Spinal cord (tissue), 10 donors: ENCODE data around the gene FAM204A. TPM values are rescaled to one million over a fixed set of nuclear protein-coding genes. Genes with fewer than 3 reads are reported as not detected.

ENCODE experiments used
- DNase-seq, 6 donors: peaks; one replicate each; pipeline versions ENCODE4 v3.0.0 to v3.0.0-alpha.2; 2013 to 2015; ENCODE audit warnings: low spot score in 6 of 6, low read depth in 4 of 6
- H3K27ac ChIP-seq: one replicate; pipeline ENCODE4 v1.5.1; 2013; ENCODE audit warnings: low read depth, low read length, control low read depth
- H3K27me3 ChIP-seq: one replicate; pipeline ENCODE4 v1.6.1; 2013; ENCODE audit warnings: low read length; ENCODE audit not compliant: control insufficient read depth, insufficient read depth
- H3K36me3 ChIP-seq: one replicate; pipeline ENCODE4 v1.6.1; 2013; ENCODE audit warnings: low read length; ENCODE audit not compliant: control insufficient read depth, insufficient read depth
- H3K4me1 ChIP-seq: one replicate; pipeline ENCODE4 v1.6.1; 2013; ENCODE audit warnings: low read length; ENCODE audit not compliant: control insufficient read depth, insufficient read depth
- H3K4me3 ChIP-seq: one replicate; pipeline ENCODE4 v1.5.1; 2013; ENCODE audit warnings: low read depth, low read length, control low read depth
- H3K9me3 ChIP-seq: one replicate; pipeline ENCODE4 v1.6.1; 2013; ENCODE audit warnings: low read length; ENCODE audit not compliant: control insufficient read depth, insufficient read depth
- WGBS: methylation state at CpG from one replicate; pipeline ENCODE4 v1.1.5; 2013; ENCODE audit warnings: missing lambda C conversion rate; ENCODE audit not compliant: insufficient coverage; 5-methylcytosine and 5-hydroxymethylcytosine counted together
- polyA plus RNA-seq, 2 donors: library from polyadenylated mRNA; unstranded; fragments of 120-200 nt; gene quantifications; one replicate each; pipeline ENCODE4 v1.2.1, GENCODE V29; 2013; ENCODE audit not compliant: insufficient read length in 2 of 2
- total RNA-seq, 2 donors: library from RNA; depleted of rRNA in 1 of 2; stranded (reverse); fragments of 120-200 nt in 1 of 2; fragments of >200 nt in 1 of 2; gene quantifications; one replicate each; pipeline versions ENCODE4 v1.2.3 to v1.2.4, GENCODE V29; 2013 to 2014
- donor health status: healthy.

Gene FAM204A
- total and polyA plus RNA-seq, 4 donors = 56.9 to 85.2 (median 63.4) TPM

- H3K27me3 ChIP-seq = peaks cover 14% of the 10 kb centered on the region
- H3K36me3 ChIP-seq = no peaks in the 10 kb centered on the region
- no peaks in the 10 kb centered on the region for H3K9me3 ChIP-seq
- WGBS = no CpG with 5 or more reads among the region's 1 CpG
- no peak overlapping the region for H3K27ac ChIP-seq
- no peak overlapping the region for H3K4me3 ChIP-seq
- H3K4me1 ChIP-seq = peaks cover 6% of the 10 kb centered on the region
- no peak for DNase-seq
Measured at GRCh38 chr10:118273662-118274061, 68.5 kb downstream of the FAM204A start.

GRCh38 chr10:118272767-118273166, 69.4 kb downstream of the FAM204A start:
- Histone ChIP-seq H3K4me1 (peaks cover 6% of the 10 kb centered on the region), H3K4me3 (no peak overlapping the region), H3K27me3 (peaks cover 14% of the 10 kb centered on the region), H3K36me3 (no peaks in the 10 kb centered on the region), H3K27ac (peak overlapping the region; percentile 44), H3K9me3 (no peaks in the 10 kb centered on the region)
- WGBS = 93% methylated on average over 2 of the region's 4 CpGs
- peak in 1 of 6 donors; percentile 5 for DNase-seq

- Histone ChIP-seq H3K27me3 (peaks cover 14% of the 10 kb centered on the region), H3K9me3 (no peaks in the 10 kb centered on the region), H3K4me3 (peak overlapping the region; percentile 22), H3K36me3 (no peaks in the 10 kb centered on the region), H3K4me1 (peaks cover 6% of the 10 kb centered on the region), H3K27ac (peak overlapping the region; percentile 44)
- DNase-seq = peak in 3 of 6 donors; percentile 12 to 52 (median 22)
- 3% methylated on average over 14 of the region's 16 CpGs for WGBS
Measured at GRCh38 chr10:118272149-118272721, 69.9 kb downstream of the FAM204A start.

GRCh38 chr10:118271671-118272070, 70.5 kb downstream of the FAM204A start:
- Histone ChIP-seq H3K9me3 (no peaks in the 10 kb centered on the region), H3K36me3 (no peaks in the 10 kb centered on the region), H3K27me3 (peaks cover 14% of the 10 kb centered on the region), H3K4me1 (peaks cover 6% of the 10 kb centered on the region), H3K4me3 (peak overlapping the region; percentile 22), H3K27ac (peak overlapping the region; percentile 44)
- 0% methylated on average over 2 of the region's 5 CpGs for WGBS
- no peak for DNase-seq

- Histone ChIP-seq H3K9me3 (no peaks in the 10 kb centered on the region), H3K4me1 (no peaks in the 10 kb centered on the region), H3K27ac (no peak overlapping the region), H3K4me3 (no peak overlapping the region), H3K36me3 (no peaks in the 10 kb centered on the region), H3K27me3 (peaks cover 11% of the 10 kb centered on the region)
- WGBS = 81% methylated on average over 3 of the region's 4 CpGs
- DNase-seq = no peak
Measured at GRCh38 chr10:118266098-118266748, 75.9 kb downstream of the FAM204A start.

DNA sequence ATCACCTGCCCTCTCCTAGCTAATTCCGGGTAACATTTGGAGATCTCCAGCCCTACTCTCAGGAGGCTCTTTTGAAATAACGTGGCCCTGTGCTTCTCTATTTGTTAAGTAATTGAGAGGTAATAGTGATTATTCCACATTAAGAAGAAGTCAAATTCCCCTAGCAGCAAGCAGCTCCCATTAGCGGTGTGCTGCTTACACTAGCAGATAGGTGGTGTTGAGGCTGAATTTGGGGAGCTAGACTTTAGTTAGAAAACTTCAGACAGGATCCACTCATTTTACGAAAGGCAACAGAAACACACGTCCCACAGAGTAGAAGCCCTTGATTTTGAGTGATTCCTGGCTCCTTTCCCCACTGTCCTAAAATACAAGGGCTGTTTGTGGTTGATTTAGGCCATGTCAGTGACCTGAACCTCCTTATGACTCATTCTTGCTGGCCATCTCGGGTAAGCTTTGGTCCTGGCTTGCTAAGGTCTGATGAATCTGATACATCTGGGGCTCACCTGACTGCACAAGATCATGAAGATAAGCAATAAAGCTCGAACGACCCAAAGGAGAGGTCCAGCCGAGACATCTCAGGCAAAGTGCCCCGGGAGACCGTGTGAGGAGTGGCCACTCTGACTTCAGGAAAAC, 77.2 kb downstream of the FAM204A start:
- Histone ChIP-seq H3K9me3 (no peaks in the 10 kb centered on the region), H3K27ac (no peak overlapping the region), H3K4me3 (no peak overlapping the region), H3K27me3 (peaks cover 8% of the 10 kb centered on the region), H3K4me1 (no peaks in the 10 kb centered on the region), H3K36me3 (no peaks in the 10 kb centered on the region)
- no peak for DNase-seq
- 70% methylated on average over 5 of the region's 11 CpGs for WGBS

GRCh38 chr10:118264252-118264651, 77.9 kb downstream of the FAM204A start:
- no peak for DNase-seq
- Histone ChIP-seq H3K27ac (no peak overlapping the region), H3K4me3 (no peak overlapping the region), H3K27me3 (peaks cover 6% of the 10 kb centered on the region), H3K36me3 (no peaks in the 10 kb centered on the region), H3K4me1 (no peaks in the 10 kb centered on the region), H3K9me3 (no peaks in the 10 kb centered on the region)

GRCh38 chr10:118262538-118262937, 79.6 kb downstream of the FAM204A start:
- 89% methylated on average over 3 of the region's 3 CpGs for WGBS
- Histone ChIP-seq H3K4me3 (no peak overlapping the region), H3K27me3 (peaks cover 9% of the 10 kb centered on the region), H3K9me3 (no peaks in the 10 kb centered on the region), H3K4me1 (no peaks in the 10 kb centered on the region), H3K36me3 (no peaks in the 10 kb centered on the region), H3K27ac (no peak overlapping the region)
- no peak for DNase-seq

DNA sequence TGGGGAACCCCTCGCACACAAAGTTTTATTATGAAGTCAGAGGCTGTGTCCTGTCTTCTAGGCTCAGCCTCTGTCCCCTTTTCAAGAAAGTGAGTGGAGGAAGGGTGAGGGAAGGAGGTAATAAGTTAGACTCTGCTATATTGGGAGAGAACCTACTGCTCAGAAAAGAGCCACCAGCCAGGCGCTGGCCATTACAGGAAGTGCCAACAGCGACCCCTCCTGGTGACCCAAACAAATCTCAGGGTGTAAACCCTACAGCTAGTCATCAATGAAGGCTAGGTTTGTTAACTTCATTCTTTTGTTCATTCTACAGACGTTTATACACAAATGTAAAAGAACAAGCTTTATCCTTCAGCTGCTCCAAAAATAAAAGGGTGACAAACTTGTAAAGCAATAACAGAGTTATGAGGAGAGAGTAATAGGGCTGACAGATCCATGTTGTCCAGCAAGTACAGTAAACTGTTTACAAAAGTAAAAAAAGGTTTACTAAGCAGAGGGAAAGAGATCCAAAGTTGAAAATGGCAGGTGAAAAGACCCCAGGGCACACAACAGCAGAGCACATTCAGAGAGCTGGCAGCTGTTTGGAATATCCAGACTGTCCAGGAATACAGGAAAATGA, 82.7 kb downstream of the FAM204A start:
- WGBS = 33% methylated on average over 3 of the region's 4 CpGs
- no peak overlapping the region for H3K27ac ChIP-seq
- peak in 1 of 6 donors; percentile 40 for DNase-seq
- H3K4me3 ChIP-seq = no peak overlapping the region
- no peaks in the 10 kb centered on the region for H3K9me3 ChIP-seq
- no peaks in the 10 kb centered on the region for H3K36me3 ChIP-seq
- H3K27me3 ChIP-seq = peaks cover 15% of the 10 kb centered on the region
- H3K4me1 ChIP-seq = peaks cover 2% of the 10 kb centered on the region
